Activated CD4-positive, alpha-beta T cell treated with anti-CD3 and anti-CD28 coated beads for 4 hours (primary cell): ENCODE results near the gene DCLK2.
"Not testable (repeated sequence)": the region's sequence is repeated elsewhere in the genome, so short reads cannot be mapped to it uniquely, and the experiment has no call there.

ENCODE experiments used
- DNase-seq, 2 donors: peaks; one replicate each; pipeline ENCODE4 v3.0.0-alpha.2; 2020

Gene DCLK2

DNA sequence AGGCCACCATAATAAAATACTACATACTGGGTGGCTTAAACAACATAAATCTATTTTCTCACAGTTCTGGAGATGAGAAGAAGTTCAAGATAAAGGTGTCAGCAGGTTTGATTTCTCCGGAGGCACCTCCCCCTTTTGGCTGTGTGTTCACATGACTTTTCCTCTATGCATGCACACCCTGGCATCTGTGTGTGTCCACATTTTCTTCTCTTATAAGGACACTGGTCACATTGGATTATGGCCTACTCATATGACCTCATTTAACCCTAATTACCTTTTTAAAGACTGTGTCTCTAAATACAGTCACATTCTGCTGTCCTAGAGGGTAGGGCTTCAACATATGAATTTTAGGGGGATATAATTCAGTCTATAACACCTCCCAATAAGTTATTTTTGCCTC lies 79.8 kb downstream of the DCLK2 start:
- no peak for DNase-seq

DNA sequence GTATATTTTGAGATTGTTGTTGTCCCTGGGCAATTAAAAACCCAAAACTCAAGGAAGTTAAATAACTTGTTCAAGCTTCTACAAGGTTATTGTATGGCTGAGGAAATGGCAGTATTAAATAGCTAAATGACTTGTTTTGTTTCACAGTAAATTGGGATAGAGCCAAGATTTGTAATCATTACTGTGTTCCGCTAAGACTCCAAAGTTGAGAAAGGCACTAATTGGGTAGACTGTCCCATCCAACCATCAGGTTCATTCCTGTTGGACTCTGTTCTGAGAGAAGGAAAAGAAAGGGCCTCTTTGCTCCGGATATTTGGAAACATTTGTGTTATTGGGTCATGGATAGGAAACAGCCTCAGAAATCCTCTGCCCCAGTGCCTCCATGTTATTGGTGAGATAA lies 82.2 kb downstream of the DCLK2 start:
- DNase-seq: no peak

DNA sequence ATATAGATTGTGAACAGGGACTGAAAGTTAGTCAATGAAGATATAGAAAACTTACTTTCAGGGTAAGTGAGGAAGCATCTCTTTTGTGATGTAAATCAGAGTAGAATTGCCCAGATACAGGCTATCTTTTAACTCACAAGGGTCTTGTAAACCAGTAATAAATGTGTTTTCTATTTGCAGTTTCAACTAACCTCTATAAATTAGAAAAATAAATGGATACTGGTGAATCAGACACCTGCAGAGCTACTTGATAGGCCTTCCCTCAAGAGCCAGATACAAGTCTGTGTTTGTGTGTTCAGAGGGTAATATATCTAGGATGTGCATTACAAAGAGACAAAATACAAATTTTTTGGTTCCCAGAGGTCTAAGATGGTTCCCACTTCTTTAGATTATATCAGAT lies 82.9 kb downstream of the DCLK2 start:
- DNase-seq: no peak

DNA sequence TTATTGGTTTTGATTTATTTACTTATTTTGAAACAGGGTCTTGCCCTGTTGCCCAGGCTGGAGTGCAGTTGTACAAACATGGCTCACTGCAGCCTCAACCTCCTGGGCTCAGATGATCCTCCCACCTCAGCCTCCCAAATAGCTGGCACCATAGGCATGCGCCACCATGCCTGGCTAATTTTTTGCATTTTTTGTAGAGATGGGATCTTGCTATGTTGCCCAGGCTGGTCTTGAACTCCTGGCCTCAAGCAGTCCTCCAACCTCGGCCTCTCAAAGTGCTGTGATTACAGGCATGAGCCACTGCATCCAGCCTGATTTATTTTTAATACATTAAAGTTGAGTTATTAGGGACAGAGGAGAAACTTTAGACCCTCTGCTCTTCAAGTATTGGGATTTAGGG lies 83.8 kb downstream of the DCLK2 start:
- DNase-seq: not testable (repeated sequence)

DNA sequence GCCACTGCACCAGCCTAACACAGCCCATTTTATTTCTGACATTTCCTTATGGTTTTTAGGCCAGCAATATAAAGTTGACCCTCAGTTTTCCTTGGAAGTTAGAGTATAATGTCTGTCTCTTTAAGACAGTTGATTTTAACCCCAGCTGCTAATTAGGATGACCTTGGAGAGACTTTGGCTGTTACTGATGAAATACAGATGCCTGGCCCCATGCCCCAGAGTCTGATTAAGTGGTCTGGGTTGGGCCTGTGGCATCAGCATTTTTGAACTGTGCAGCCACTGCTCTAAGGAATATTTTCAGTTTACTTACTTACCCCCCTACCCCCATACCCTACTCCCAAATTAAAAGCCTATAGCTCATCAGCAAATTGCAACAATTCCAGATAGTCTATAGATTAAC lies 85.8 kb downstream of the DCLK2 start:
- no peak for DNase-seq

DNA sequence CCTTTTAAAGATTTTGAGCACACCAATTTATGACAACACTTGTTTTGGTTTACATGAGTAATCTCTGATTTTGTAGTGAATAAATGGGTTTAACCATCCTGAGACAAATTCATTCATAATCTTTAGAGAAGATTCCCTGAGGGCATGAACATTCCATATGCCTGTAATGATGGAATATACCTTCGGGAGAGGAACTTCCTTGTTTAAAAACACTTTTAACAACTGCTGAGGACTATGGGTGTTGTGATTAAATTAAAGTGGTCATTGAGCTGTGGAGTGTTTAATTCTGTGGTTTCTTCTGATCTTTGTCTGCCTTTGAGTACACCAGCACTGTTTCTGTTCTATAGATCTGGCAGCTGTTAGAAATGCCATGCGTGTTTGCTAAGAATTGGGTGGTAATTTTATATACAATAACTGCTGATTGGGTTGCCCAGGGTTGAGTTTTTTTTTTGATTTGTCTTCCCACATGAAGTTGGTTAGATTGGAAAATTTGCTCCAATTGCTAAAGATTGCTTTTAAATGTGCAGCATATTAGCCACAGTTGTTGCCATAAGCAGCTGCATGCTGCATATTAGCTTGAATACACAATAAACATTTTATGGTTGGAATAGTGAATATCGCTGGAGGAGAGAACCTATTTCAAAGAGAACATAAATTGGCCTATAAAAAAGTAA lies 86.8 kb downstream of the DCLK2 start:
- no peak for DNase-seq

DNA sequence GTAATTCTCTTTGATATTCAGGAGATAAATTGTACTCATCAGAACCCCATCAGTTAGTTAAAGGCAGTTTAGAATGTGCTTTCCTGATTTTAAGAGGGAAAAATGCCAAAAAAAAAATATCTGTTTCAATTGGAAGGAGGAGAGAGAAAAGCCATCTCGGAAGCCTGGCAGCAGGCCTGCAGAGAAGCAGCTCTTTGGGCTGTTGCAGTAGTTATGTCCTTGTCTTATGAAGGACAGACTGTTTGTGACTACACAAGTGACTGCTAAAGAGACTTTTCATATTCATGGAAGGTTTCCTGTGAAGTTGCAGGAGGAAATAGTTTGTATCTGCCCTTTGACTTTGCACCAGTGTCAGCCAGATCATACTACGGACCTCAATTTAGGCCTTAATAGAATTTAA lies 88.8 kb downstream of the DCLK2 start:
- no peak for DNase-seq

DNA sequence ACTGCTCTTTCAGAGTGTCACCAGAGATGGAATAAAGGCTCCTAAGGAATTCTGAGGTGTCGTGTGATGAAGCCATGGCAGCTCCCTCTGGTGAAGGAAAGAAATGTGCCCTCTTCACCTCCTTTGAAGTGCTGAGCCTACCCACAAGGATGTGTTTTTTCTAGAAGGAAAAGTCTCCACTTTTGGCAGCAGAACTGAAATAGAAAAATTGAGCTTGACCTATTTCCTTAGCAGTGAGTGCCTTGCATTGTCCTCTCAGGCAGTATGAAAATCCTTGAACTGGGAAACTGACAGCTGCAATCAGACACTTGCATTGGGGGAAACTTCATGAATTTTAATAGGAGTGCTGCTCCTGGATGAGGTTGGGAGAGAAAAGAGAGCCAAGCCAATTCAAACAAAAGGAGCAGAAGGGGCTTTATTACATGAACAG lies 95.2 kb downstream of the DCLK2 start:
- no peak for DNase-seq

DNA sequence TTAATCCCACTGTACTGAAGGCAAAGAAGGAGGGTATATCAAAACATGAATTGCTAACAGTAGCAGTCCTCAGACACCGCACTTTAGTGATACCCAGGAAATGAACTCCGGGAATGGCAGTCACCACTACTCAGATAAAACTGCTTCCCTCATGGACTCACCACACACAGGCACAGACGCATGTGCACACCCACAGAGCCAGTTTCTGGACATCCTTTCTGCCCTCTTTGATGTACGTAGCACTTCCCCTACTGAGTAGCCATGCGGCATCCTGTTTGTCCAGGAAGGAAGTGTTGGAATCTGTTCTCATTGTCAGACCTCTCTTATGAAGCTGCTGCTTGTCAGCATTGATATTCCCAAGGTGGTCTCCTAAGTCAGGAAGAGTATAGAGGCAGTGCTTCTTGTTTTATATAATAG lies 95.7 kb downstream of the DCLK2 start:
- no peak for DNase-seq

DNA sequence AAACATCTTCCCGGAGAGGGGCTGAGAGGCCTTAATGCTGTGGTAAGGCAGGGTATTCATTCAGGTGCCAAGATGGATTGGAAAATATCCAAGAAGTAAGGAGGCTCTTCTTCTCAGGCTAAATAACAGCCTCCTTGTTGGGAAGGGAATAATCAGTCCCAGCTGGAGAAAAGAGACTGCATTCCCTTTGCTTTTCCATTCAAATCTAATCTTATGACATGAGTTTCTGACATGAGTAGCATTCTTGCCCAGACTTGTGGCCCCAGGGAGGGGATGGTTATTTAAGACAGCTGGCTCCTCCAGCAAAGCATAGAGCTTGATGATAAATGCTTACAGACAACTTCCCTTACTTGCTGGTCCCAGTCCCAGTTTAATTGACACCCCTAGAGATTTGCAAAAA lies 98.3 kb downstream of the DCLK2 start:
- no peak for DNase-seq

DNA sequence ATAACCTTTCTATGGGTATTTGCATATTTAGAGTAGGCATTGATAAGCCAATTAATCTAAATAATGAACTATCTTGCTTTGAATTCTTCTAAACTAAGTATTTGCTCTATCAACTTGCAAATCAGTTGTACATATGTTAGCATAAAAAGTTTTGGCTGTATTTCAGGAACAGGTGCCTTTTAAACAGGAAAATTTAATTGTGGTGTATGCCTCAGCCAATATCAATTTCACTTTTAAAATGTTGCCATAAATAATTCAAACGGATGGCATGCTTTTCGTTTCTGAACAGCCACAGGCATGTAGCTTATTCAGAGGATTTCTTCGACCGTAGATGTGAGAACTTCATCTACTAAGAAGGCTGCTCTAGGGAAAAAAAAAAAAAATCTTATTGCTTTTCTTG lies 99.9 kb downstream of the DCLK2 start:
- DNase-seq: no peak

DNA sequence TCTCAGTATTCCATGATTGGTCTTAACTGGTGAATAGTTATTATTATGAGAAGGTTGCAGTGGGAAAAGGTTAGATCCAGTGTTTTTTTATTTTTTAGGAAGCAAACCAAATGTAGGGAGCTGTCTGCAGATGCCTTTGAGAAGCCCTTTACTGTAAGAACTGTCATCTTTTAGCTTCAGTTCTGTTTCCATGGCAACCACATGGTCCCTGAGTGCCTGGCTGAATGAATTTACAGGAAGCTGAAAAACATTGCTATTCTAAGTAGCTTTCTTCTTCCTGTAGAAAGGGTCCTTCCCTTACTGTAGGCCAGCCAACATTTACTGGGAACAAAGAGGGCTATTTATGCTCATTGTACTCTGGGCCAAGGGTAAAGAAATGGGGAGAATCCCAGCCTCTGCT lies 103.3 kb downstream of the DCLK2 start:
- DNase-seq: no peak

DNA sequence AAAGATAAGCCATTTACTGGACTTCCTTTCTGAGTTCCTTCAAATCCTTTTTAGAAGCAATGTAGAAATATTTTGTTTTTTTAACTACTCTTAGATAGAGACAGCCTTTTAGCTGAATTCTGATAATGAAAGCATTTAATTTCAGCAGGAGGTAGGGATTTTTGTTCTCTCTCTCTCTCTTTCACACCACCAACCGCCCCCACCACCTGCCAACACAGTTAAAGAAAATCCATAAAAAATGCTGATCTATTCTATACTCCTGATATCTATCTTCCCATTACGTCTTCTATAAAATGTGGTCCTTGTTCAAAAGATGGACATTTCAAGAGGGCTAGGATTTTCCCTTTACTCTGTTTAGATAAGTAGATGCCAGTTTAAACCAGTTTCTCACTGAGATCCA lies 104.5 kb downstream of the DCLK2 start:
- DNase-seq: no peak

DNA sequence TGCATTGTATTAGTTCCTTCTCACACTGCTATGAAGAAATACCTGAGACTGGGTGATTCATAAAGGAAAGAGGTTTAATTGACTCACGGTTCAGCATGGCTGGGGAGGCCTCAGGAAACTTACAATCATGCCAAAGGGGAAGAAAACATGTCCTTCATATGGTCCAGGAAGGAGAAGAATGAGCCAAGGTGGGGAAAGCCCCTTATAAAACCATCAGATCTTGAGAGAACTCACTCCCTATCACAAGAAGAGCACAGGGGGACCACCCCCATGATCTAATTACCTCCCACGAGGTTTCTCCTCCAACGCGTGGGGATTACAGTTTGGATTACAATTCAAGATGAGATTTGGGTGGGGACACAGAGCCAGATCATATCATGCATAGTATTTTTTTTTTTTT lies 106.8 kb downstream of the DCLK2 start:
- not testable (repeated sequence) for DNase-seq

DNA sequence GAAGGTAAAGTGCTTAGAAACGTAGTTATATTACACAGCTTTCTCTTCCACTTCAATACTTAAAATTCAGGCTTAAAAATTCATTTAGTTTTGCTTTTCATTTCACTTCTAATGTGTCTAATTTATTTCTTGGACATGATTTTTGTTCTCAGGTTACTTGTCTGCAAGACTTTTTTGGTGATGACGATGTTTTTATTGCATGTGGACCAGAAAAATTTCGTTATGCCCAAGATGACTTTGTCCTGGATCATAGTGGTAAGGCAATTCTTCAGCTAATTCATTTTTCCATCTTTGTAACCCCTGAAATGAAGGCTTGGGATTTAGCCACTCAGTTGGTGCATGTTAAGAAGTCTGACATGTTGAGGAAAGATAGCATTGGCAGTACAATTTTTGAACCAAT lies 114.7 kb downstream of the DCLK2 start:
- DNase-seq: no peak

DNA sequence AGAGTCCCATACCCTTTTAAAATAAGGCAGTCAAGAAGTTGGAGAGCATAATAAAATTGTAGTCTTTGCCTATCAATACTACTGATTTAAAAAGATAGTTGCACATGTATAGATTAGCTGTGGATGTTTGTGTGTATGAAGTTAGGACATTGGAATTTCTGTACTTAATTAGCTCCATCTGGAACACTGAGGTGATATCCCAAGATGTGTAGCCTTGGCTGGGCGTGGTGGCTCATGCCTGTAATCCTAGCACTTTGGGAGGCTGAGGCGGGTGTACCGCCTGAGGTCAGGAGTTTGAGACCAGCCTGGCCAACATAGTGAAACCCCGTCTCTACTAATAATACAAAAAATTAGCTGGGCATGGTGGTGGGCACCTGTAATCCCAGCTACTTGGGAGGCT lies 119.0 kb downstream of the DCLK2 start:
- not testable (repeated sequence) for DNase-seq

DNA sequence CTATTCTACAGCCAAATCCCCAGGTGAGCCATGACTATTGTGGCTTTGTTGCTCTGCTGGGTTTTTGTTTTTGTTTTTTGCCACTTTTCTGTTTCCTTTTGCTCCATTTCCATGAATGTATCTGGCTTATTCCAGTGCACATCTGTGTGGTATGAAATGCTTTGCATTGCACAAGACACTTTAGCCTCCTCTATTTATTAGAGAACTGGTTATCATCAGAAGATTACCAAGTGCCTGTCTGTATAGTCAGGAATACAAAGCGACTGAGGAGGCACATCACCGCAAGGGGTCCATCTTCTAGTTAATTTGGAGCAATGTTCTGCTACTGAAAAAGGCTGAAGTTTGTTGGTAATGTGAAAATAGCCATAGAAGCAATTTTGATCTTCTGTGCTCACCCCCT lies 120.8 kb downstream of the DCLK2 start:
- no peak for DNase-seq

DNA sequence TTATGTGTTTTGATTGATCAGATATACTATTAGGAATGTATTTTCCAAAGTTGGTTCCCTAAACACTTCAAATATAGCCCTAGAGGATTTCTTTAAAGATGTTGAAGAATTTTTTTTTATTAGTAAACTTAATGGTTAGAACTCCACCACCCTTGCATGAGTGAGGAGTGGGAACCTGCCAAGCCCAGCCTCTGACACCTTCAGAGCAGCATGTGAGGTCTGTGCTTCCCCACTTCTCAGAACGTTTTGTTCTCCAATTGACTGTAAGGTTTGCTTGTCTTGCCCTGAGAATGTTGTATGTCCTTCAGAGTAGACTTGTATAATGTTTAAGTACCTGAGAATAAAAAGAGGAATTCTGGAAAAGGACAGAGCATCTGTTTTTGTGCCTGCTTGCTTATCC lies 126.8 kb downstream of the DCLK2 start:
- no peak for DNase-seq

DNA sequence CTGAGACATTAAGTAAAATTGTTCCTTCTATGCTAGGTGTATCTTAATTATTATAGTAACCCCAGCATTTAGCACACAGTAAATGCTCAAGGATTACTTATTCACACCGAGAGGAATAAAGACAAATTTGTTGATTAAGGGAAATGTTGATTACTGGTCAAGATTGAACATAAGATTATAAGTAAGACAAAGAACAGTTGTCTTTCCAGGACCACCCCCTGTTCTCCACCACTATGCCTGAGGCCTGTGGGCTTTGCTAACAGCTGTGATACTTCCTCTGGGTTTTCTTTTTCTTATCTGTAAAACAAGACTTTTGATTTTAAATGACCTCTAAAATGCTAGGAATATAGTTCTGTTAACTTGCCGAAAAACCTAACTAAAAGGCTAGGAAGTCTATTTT lies 128.0 kb downstream of the DCLK2 start:
- no peak for DNase-seq

DNA sequence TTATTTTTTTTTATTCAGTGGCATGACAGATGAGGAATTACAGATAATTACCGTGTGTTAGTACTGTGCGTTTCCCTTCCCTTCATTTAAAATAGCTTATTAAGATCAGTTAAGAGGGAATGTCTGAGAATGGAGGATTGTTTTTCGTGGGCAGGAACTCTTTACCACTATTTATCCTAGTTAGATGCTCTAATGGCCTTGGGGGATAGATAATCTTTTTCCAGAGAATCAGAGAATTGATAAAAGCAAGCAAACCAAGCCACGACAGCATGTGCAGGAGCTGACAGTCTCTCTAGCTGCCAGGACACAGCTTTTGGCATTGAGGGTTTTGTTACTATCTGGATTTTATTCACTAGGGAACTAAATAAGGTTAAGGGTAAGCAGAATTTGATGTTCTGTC lies 128.7 kb downstream of the DCLK2 start:
- no peak for DNase-seq

DNA sequence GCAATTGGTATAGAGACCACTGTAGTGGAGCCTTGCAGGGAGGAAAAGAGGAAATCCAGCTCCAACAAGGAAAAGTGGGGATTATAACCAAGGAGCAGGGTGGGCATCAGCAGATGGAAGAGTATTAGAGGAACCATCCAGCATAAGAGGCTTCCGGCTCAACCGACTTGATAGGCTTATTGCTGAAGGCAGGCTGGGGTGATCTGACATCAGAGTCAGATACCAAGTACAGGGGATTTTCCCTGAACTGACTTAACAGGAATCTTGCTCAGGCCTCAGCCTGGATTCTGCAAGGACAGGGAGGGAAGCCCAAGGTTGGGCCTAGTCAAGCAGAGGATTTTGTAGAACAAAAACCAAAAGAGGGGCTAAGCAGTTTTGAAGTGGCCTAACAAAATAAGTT lies 129.6 kb downstream of the DCLK2 start:
- no peak for DNase-seq

DNA sequence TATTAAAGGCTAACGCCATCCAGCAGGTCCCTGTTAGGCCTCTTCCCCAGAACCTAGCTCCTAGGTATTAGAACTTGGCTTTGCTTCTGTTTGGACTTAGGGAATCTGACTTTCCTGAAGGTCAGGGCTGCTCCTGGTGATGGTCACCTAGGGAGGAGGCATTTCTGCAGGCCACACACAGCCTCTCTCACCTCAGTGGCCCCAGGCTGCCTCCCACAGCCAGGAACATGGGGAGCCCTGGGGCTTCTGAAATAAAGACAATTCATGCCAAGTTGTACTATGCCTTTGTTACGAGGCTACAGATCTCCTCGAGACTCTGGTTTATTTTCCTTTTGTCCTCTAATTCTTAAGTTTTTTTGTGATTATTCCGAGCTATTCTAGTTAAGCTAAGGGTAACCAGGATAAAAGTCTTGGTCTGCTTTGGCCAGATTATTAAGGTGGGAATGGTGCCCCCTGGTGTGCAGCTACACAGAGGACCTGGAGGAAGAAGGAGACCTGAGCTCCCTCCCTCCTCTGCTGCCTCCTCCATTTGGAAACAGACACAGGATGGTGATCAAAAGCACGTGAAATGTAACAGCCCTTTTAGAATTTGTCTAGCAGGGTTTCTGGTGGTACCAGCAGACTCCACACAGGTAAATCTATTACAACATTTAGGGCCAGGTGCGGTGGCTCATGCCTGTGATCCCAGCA lies 131.0 kb downstream of the DCLK2 start:
- no peak for DNase-seq

DNA sequence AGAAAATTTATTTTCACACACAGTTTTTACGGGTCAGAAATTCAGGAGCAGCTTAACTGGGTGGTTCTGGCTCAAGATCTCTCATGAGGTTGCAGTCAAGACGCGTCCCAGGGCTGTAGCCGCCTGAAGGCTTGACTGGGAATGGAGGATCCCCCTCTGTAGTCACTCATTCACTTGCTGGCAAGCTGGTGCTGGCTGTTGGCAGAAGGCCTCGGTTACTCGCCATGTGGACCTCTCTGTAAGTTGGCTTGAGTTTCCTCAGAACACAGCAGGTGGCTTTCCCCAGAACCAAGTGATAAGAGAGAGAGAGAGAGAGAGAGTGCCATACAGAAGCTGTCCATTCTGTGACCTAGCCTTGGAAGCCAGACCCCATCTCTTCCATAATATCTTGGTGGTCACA lies 132.8 kb downstream of the DCLK2 start:
- no peak for DNase-seq

DNA sequence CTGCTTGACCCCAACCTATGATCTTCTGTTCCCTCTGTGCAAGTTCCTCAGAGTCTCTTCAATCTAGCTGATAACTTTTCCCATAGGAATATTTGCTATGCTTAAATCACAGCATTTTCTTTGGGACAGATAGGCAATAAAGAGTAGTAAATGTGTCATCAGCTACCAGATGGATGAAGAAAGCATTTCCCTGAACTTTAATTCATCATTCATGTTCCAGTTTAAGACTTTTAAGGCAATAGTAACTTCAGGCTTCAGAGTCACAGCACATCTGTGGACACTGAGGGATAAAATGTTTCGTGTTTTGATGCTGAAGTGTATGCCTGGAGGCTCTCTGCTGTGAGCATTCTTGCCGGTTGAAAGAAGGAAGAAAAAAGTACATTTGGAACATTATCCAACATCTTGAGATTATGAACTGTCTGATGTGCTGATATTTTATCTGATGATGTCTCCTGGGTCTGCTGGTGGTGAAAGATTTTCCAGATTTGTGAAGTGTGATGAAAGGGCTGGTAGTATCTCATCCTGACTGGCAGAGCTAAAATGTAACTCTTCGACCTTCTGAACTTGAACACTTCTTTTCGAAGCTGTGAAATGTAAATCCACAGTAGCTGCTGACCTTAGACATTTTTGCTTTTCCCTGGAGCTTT lies 133.7 kb downstream of the DCLK2 start:
- DNase-seq: no peak

DNA sequence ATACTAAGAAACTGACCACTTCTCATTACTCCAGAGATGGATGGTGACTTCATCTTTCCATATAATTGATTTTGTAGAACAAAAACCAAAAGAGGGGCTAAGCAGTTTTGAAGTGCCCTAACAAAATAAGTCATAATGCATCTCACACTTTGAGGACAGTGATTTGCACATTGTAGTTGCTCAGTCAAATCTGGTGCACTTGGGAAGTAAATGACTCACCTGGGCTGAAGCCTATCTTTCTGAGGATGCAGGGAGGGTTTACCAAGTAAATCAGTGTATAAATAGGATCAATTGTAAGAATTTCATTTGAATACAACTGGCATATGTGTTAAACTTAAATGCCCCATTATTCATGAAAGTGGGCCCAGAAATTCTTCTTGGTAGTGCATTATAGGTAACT lies 134.2 kb downstream of the DCLK2 start:
- no peak for DNase-seq
